Activated CD8-positive, alpha-beta T cell treated with anti-CD3 and anti-CD28 coated beads, Interleukin-2, amount 10 ng/mL, durations not matched to agents 7 days and 5 days (primary cell): ENCODE measurements around the gene SPART. TPM values are rescaled to one million over a fixed set of nuclear protein-coding genes. Genes with fewer than 3 reads are reported as not detected.
"Not testable (repeated sequence)": the region's sequence is repeated elsewhere in the genome, so short reads cannot be mapped to it uniquely, and the experiment has no call there.

Experiments
- ATAC-seq: fragments of 150-1000 bp; cut with Tn5 transposase; one replicate; pipeline ENCODE4 v1.10.0; 2021; ENCODE audit warnings: moderate library complexity
- CTCF ChIA-PET: fragments of 350-600 bp; sonication (Branson Sonifier 250); formaldehyde crosslinking; loops from one replicate; lab custom pipeline; 2021; ENCODE audit warnings: antibody characterized with exemption; lab: Charles Lee
- POLR2A ChIA-PET: fragments of 350-600 bp; sonication (Branson Sonifier 250); formaldehyde crosslinking; loops from one replicate; lab custom pipeline; 2021; ENCODE audit warnings: antibody characterized with exemption; lab: Charles Lee
- DNase-seq: peaks from one replicate; pipeline ENCODE4 v3.0.0-alpha.2; 2020
- H3K27ac Mint-ChIP-seq: one replicate; pipeline ENCODE4 v1.8.0; 2021; ENCODE audit warnings: mild to moderate bottlenecking, mixed read lengths
- H3K27me3 Mint-ChIP-seq: one replicate; pipeline ENCODE4 v1.8.0; 2021; ENCODE audit warnings: low read depth, mixed read lengths
- H3K36me3 Mint-ChIP-seq: one replicate; pipeline ENCODE4 v1.8.0; 2021; ENCODE audit warnings: low read depth, mixed read lengths
- H3K4me1 Mint-ChIP-seq: one replicate; pipeline ENCODE4 v1.8.0; 2021; ENCODE audit warnings: low read depth, mixed read lengths
- H3K4me3 Mint-ChIP-seq: one replicate; pipeline ENCODE4 v1.8.0; 2021; ENCODE audit warnings: mild to moderate bottlenecking, mixed read lengths
- H3K9me3 Mint-ChIP-seq: one replicate; pipeline ENCODE4 v1.8.0; 2022; ENCODE audit warnings: mixed read lengths; ENCODE audit not compliant: insufficient read depth
- total RNA-seq, 2 experiments: library from RNA; stranded (reverse); gene quantifications; one replicate each; pipeline ENCODE4 v1.2.3, GENCODE V29; 2021

SPART gene
- total RNA-seq, 2 experiments from 2014 or later = 16.3 to 16.6 TPM

DNA sequence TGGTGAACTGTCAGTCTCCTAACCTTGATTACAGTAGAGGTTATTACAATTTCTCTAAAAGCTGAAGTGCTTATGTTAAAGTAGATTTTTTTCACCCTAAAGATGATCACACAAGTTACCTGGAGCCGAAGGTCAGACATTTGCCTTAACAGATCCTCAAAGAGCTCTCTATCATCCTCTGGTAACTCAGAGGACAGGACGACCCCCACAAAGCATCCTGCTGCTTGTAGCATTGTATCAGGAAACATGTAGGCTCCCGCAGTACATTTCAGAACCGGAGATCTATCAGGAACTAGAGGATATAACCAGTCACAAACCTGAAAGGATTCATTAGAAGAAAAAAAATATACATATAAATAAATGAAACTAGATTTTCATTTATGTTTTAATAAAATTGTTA lies 14.9 kb downstream of the SPART start:
- Mint-ChIP-seq H3K4me3 (no peak overlapping the region), H3K36me3 (peaks cover 33% of the 10 kb centered on the region), H3K27ac (no peak overlapping the region), H3K4me1 (peaks cover 15% of the 10 kb centered on the region), H3K9me3 (no peaks in the 10 kb centered on the region), H3K27me3 (no peaks in the 10 kb centered on the region)
- ATAC-seq = no peak
- ChIA-PET CTCF (interaction anchor here (1.4 to 1.7 kb wide), 2 partner anchors 14 to 16 kb away, joined by 4 to 5 read pairs; no protein-coding TSS in a partner anchor), POLR2A (no interaction called here)
- DNase-seq = no peak

DNA sequence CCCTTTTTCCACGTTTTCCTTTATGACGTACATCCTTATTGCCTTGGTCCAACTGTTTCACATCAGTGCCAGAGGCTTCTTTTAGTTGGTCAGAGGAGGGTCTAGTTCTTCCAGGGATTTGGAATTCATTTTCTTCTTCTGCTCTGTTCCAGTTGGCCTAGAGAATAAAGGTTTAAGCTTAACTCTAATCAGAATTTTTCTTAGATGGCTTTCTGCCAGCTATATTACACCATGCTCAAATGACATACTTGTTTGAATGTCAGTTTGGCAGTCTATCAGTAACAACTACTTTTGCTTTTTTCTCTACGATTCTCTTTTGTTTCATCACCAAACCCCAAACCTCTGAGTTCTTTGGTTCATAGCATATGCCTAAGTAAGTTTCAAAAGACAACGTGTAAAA lies 16.8 kb downstream of the SPART start:
- ATAC-seq (no peak), DNase-seq (no peak)
- peaks cover 13% of the 10 kb centered on the region for H3K4me1 Mint-ChIP-seq
- H3K27ac Mint-ChIP-seq = no peak overlapping the region
- no peak overlapping the region for H3K4me3 Mint-ChIP-seq
- CTCF ChIA-PET = no interaction called here
- POLR2A ChIA-PET = no interaction called here
- H3K9me3 Mint-ChIP-seq = no peaks in the 10 kb centered on the region
- H3K27me3 Mint-ChIP-seq = no peaks in the 10 kb centered on the region
- H3K36me3 Mint-ChIP-seq = peaks cover 42% of the 10 kb centered on the region

DNA sequence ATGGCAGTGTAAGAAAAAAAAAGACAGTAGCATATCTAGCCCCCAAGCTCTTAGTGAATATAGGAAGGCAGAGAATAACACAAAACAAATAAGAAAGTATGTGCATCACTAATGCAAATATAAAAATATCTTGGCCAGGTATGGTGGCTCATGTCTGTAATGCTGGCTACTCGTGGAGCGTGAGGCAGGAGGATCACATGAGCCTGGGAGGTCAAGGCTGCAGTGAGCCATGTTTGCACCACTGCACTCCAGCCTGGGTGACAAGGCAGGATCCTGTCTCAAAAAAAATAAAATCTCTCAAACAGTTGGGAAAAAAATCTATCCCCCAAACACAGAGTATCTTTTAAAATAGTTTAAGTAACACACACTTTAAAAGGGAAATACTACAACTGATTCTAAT lies 17.4 kb downstream of the SPART start:
- ATAC-seq (no peak), DNase-seq (no peak)
- Mint-ChIP-seq H3K4me1 (peaks cover 10% of the 10 kb centered on the region), H3K27ac (no peak overlapping the region), H3K27me3 (no peaks in the 10 kb centered on the region), H3K9me3 (no peaks in the 10 kb centered on the region), H3K36me3 (peaks cover 44% of the 10 kb centered on the region), H3K4me3 (no peak overlapping the region)
- ChIA-PET CTCF (no interaction called here), POLR2A (no interaction called here)

DNA sequence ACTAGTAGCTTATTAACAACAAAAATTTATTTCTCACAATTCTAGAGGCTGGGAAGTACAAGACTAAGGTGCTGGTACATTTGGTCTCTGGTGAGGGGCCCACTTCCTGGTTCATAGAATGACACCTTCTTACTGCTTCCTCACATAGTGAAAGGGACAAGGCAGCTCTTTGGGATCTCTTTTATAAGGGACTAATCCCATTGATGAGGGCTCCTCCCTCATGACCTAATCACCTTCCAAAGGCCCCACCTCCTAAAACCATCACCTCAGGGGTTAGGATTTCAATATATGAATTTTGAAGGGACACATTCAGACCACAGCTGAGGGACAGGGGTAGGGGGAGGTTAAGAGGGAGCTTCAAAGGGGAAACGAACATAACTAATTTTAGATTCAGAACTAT lies 20.3 kb downstream of the SPART start:
- no peak overlapping the region for H3K27ac Mint-ChIP-seq
- peaks cover 50% of the 10 kb centered on the region for H3K36me3 Mint-ChIP-seq
- no peaks in the 10 kb centered on the region for H3K9me3 Mint-ChIP-seq
- ChIA-PET CTCF (no interaction called here), POLR2A (no interaction called here)
- H3K4me1 Mint-ChIP-seq = peaks cover 5% of the 10 kb centered on the region
- H3K4me3 Mint-ChIP-seq = no peak overlapping the region
- ATAC-seq (no peak), DNase-seq (no peak)
- no peaks in the 10 kb centered on the region for H3K27me3 Mint-ChIP-seq

DNA sequence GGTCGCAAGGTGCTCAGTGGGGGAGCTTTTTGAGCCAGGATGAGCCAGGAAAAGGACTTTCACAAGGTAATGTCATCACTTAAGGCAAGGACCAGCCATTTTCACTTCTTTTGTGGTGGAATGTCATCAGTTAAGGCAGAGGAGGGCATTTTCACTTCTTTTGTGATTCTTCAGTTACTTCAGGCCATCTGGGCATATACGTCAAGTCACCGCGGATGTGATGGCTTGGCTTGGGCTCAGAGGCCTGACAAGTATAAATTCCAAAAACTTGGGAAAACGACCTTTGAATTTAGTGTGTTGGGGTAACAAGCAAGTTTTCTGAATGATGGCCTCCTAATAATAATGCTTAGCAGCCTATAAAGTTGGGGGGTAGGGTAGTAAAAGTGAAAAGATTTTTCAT lies 21.3 kb downstream of the SPART start:
- H3K4me3 Mint-ChIP-seq, H3K27me3 Mint-ChIP-seq, H3K4me1 Mint-ChIP-seq, DNase-seq, H3K9me3 Mint-ChIP-seq, POLR2A ChIA-PET, H3K27ac Mint-ChIP-seq, ATAC-seq: not testable (repeated sequence)
- H3K36me3 Mint-ChIP-seq = peaks cover 46% of the 10 kb centered on the region
- CTCF ChIA-PET = interaction anchor here (1.2 kb wide), 2 partner anchors 22 to 42 kb away, joined by 3 to 5 read pairs; partner anchors contain the start of gene SPART

DNA sequence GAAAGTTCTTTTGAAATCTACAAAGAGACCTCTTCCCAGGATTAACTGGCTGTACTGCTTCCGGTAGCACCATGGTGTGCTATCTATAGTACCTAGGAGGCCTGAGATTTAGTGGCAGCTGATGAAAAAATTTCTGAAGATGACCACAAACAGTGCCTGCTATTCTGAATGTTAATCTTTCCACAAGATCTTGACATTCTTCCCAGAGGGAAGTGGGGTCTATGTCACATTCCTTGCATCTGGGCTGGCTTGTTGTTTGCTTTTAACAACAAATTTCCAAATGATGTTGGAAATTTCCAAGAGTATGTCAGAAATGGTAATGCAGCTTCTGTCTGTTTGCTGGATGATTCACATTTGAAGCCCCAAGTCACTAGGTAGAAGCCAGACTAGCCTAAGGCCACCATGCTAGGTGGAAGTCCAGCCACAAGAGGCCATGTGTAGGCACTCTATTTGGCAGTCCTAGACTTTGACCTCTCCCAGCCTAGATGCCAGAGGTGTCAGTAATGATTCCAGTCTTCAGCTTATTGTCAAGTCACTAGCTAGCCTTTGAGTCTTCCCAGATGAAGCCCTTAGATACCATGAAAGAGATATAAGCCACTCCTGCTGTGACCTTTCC lies 22.1 kb downstream of the SPART start:
- CTCF ChIA-PET = interaction anchor here (1.2 kb wide), 2 partner anchors 22 to 41 kb away, joined by 3 to 5 read pairs; partner anchors contain the start of gene SPART
- POLR2A ChIA-PET = no interaction called here
- ATAC-seq = no peak
- DNase-seq = no peak
- H3K36me3 Mint-ChIP-seq = peaks cover 41% of the 10 kb centered on the region
- no peak overlapping the region for H3K4me3 Mint-ChIP-seq
- peaks cover 5% of the 10 kb centered on the region for H3K4me1 Mint-ChIP-seq
- no peak overlapping the region for H3K27ac Mint-ChIP-seq
- no peaks in the 10 kb centered on the region for H3K9me3 Mint-ChIP-seq
- no peaks in the 10 kb centered on the region for H3K27me3 Mint-ChIP-seq

DNA sequence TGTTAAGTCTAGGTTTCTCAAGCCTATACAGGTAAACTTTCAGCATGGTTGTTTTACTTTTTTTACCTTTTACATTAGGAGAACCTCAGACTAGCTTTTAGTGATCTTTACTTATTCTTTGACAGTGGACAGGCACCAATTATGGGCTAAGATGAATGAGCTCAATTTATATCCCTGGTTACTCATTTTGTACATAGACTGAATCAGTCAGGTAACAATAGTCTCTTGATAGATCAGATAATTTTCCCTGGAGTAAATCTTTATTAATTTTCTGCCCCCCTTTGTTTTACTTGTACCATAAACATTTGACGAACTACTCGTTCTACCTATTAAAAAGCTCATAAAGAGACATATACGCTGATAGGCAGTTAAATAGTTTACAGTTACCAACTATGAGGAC lies 22.8 kb downstream of the SPART start:
- H3K4me3 Mint-ChIP-seq = no peak overlapping the region
- no peak overlapping the region for H3K27ac Mint-ChIP-seq
- no peaks in the 10 kb centered on the region for H3K9me3 Mint-ChIP-seq
- no peak for ATAC-seq
- DNase-seq = no peak
- no peaks in the 10 kb centered on the region for H3K27me3 Mint-ChIP-seq
- peaks cover 5% of the 10 kb centered on the region for H3K4me1 Mint-ChIP-seq
- ChIA-PET POLR2A (no interaction called here), CTCF (no interaction called here)
- peaks cover 34% of the 10 kb centered on the region for H3K36me3 Mint-ChIP-seq

DNA sequence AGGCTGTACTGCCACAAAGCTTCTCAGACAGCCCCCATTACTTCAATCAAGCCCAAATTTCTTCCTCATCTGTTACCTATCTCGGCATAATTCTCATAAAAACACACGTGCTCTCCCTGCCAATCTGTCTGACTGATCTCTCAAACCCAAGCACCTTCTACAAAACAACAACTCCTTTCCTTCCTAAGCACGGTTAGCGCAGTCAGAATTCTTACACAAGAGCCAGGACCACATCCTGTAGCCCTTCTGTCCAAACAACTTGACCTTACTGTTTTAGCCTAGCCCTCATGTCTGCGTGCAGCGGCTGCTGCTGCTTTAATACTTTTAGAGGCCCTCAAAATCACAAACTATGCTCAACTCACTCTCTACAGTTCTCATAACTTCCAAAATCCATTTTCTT lies 26.4 kb downstream of the SPART start:
- peaks cover 14% of the 10 kb centered on the region for H3K36me3 Mint-ChIP-seq
- H3K27ac Mint-ChIP-seq, CTCF ChIA-PET, H3K27me3 Mint-ChIP-seq, H3K4me3 Mint-ChIP-seq, H3K9me3 Mint-ChIP-seq, DNase-seq, H3K4me1 Mint-ChIP-seq, POLR2A ChIA-PET, ATAC-seq: not testable (repeated sequence)

DNA sequence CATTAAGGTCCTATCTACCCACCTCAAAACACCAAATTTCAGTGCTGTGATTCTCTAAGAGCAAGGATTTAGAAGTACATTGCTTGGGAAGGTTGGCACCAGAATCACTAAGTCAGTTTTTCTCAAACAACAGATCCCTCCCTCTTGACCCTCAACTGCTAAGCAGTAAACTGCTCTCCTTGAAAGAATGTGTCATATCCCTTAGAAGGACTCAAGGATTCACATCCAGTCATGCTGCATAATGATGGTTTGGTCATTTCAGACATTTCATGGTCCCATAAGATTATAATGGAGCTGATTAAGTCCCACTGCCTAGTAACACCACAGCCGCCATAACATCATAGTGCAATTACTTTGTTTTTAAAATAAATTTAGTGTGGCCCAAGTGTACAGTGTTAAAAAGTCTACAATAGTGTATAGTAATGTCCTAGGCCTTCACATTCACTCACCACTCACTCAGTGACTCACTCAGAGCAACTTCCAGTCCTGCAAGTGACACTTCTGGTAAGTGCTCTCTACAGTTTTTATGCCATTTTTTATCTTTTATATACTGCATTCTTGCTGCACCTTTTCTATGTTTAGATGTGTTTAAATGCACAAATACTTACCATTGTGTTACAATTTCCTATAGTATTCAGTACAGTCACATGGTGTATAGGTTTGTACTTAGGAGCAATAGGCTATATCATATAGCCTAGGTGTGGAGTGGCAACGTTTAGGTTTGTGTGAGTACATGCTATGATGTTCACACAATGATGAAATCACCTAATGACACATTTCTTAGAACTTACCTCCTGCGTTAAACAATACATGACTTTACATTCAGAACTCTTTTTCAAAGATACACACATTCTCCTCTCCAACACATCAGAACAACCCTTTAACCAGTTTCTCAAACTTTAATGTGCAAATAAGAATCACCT lies 32.9 kb downstream of the SPART start:
- Mint-ChIP-seq H3K9me3 (no peaks in the 10 kb centered on the region), H3K4me3 (no peak overlapping the region), H3K27me3 (no peaks in the 10 kb centered on the region), H3K4me1 (no peaks in the 10 kb centered on the region), H3K36me3 (peaks cover 24% of the 10 kb centered on the region), H3K27ac (no peak overlapping the region)
- ChIA-PET POLR2A (no interaction called here), CTCF (interaction anchor here (1.3 kb wide), 1 partner anchor 33 kb away, joined by 4 read pairs; no protein-coding TSS in a partner anchor)
- ATAC-seq (no peak), DNase-seq (no peak)

DNA sequence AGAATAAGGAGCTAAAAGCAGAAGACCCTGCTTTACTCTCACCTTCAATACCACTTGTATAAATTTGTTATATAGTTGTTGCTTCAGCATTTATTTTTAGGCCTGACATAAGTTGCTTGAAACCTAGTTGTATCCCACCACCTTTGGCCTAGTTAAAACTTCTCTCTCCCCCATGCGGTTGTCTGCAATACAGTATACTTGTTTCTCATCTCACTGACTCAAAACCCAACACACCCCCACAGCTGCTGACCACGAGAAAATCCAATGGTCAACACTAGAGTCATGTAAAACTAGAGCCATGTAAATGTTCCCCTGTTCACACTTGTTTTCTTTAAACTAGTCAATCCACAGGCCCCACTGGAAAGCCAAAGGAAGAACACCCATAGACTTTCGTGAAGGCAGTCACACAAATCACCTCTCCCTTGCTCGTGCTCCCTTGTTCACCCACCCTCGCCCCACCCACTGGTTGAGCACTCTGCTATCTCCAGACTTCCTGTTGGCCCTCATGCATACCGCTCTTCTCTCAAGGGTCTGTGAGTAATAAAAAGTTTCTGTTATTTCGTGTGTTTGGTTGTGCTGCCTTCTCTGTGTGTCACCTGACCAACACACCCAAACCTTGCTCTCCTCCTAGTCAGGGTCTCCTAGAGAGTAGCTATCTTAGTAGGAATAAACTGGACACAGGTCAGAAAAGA lies 35.6 kb downstream of the SPART start:
- no peak overlapping the region for H3K27ac Mint-ChIP-seq
- ChIA-PET POLR2A (no interaction called here), CTCF (no interaction called here)
- no peaks in the 10 kb centered on the region for H3K4me1 Mint-ChIP-seq
- no peaks in the 10 kb centered on the region for H3K9me3 Mint-ChIP-seq
- H3K4me3 Mint-ChIP-seq = no peak overlapping the region
- peaks cover 24% of the 10 kb centered on the region for H3K36me3 Mint-ChIP-seq
- ATAC-seq (no peak), DNase-seq (no peak)
- no peaks in the 10 kb centered on the region for H3K27me3 Mint-ChIP-seq

DNA sequence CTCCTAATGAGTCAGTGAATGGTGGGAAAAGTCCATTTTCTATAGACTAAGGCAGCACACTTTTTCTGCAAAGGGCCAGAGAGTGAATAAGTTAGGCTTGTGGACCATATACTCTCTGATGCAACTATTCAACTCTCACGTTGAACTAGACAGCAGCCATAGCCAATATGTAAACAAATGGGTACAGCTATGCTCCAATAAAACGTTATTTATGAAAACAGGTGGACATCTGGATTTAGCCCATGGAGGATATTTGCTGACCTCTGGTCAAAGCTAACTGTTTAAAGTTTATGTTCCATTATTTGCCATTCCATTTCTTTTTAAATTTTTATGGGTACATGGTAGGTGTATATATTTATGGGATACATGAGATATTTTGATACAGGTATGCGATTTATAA lies 43.9 kb downstream of the SPART start:
- ChIA-PET POLR2A (no interaction called here), CTCF (no interaction called here)
- H3K27ac Mint-ChIP-seq = no peak overlapping the region
- H3K4me1 Mint-ChIP-seq = peaks cover 4% of the 10 kb centered on the region
- no peak overlapping the region for H3K4me3 Mint-ChIP-seq
- ATAC-seq = no peak
- DNase-seq = no peak
- no peaks in the 10 kb centered on the region for H3K36me3 Mint-ChIP-seq
- no peaks in the 10 kb centered on the region for H3K9me3 Mint-ChIP-seq
- peaks cover 20% of the 10 kb centered on the region for H3K27me3 Mint-ChIP-seq

DNA sequence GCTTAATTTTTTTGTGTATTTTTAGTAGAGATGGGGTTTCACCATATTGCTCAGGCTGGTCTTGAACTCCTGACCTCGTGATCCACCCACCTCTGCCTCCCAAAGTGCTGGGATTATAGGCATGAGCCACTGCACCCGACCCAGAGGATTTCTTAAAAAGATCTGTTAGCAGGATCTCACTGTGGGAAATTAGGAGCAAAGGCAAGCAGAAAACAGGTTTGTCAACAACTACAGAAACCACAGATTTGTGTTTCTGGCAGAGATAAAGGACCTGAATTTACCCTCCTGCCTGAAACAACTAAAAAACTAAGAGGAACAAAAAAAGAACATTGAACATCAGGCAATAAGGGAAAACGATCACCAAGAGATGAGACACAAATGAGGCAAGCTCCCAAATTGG lies 46.7 kb downstream of the SPART start:
- POLR2A ChIA-PET, ATAC-seq, H3K4me3 Mint-ChIP-seq, H3K27ac Mint-ChIP-seq, H3K9me3 Mint-ChIP-seq, DNase-seq, H3K4me1 Mint-ChIP-seq, H3K36me3 Mint-ChIP-seq, CTCF ChIA-PET: not testable (repeated sequence)
- H3K27me3 Mint-ChIP-seq = peaks cover 26% of the 10 kb centered on the region
